Measurements from ENCODE around the gene APH1B.

The APH1B gene

DNA sequence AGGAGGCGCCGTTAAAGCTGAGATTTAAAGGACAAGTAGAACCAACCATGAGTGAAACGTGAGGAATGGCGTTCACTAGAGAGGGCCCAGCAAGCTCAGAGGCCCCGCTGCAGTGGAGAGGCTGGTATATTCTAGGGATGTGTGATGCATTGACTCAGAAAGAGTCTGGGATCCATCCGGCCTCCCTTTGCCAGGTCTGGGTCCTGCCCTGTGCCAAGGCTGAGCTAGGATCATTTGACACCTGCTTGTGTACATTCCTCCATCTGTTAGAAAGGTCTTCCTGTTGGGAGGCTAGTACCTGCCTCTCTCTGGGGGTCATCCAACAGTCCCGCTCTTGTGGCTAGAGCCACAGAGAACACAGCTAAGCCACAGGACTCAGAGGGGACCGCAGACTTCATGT lies 75.9 kb downstream of the APH1B start:
- DNase-seq (ENCODE audit: low read depth in 3 of 3), result no peak

DNA sequence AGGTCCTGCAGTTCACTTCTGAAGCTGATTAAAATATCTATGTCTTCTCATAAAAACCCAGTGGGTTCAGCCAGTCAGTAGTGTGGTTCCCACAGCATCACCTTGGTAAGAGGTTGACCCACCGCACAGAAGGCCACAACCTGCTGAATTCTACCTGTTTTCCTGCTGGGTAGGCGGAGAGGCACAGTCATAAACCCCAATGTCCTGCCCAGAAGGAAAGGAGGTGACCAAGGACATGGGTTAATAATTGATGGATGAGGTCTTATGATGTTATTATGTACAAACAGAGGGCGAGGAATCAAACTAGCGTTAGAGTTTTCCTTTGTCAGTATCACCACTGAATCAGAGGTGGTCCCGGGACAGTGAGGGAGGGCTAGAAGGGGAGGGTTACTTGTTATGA lies 76.5 kb downstream of the APH1B start:
- no peak for DNase-seq (ENCODE audit: low read depth in 3 of 3)

GRCh38 chr15:63354821-63355650 lies 77.6 kb downstream of the APH1B start:
- no peak for DNase-seq (ENCODE audit: low read depth in 3 of 3)

DNA sequence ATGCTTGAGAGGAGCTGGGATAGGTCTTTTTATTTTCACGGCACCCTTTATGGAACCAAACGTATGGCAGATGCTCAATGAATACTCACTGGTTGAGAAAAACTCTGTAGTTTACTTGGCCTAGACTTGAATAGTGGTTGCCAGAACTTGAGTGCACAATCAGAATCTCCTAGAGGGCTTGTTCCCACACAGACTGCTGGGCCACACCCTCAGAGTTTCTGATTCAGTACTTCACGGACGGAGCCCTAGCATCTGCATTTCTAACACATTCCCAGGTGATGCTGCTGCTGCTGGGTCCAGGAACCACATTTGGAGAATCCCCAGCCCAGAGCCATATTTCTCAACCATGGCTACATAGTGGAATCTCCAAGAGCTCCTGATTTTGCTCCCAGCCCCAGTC lies 79.7 kb downstream of the APH1B start:
- no peak for DNase-seq (ENCODE audit: low read depth in 3 of 3)

DNA sequence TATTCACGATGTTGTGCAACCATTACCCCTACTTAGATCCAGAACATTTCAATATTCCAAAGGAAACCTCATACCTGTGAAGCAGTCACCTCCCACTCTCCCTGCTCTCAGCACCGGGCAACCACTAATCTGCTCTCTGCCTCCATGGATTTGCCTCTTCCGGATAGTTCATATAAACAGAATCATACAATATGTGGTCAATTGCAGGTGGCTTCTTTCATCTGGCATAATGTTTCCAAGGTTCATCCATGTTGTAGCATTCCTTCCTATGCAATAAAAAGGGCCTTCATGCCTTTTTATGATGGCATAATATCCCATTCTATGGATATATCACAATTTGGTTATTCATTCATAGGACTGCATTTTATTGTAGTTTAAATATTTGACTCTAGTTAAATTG lies 80.3 kb downstream of the APH1B start:
- no peak for DNase-seq (ENCODE audit: low read depth in 3 of 3)

- DNase-seq (ENCODE audit: low read depth in 3 of 3), result no peak
These were observed 81.0 kb downstream of the APH1B start for GRCh38 chr15:63358241-63359029.
